HG02970 (cell line): ENCODE results near the gene LONRF2.
"Not testable (repeated sequence)": the region's sequence is repeated elsewhere in the genome, so short reads cannot be mapped to it uniquely, and the experiment has no call there.

ENCODE experiments used
- ATAC-seq: cut with Tn5 transposase; IDR thresholded peaks from one replicate; pipeline ENCODE4 v1.9.1; 2021; ENCODE audit warnings: mild to moderate bottlenecking, moderate library complexity, moderate number of reproducible peaks; ENCODE audit not compliant: unreplicated experiment, low FRiP score

The LONRF2 gene

GRCh38 chr2:100321866-100322820, at the start of gene LONRF2:
TSS of gene LONRF2 (minus strand) at chr2:100322501. CDS start at chr2:100322093, 408 bp downstream.
- ATAC-seq: no peak

GRCh38 chr2:100367163-100367562, 44.9 kb upstream of the LONRF2 start:
- ATAC-seq: no peak

GRCh38 chr2:100365434-100365833, 43.1 kb upstream of the LONRF2 start:
- ATAC-seq: no peak

GRCh38 chr2:100362269-100362668, 40.0 kb upstream of the LONRF2 start:
- not testable (repeated sequence) for ATAC-seq

GRCh38 chr2:100359576-100359975, 37.3 kb upstream of the LONRF2 start:
- no peak for ATAC-seq

- ATAC-seq: no peak
Observed at GRCh38 chr2:100358554-100358953, 36.3 kb upstream of the LONRF2 start.

GRCh38 chr2:100352521-100352920, 30.2 kb upstream of the LONRF2 start:
- no peak for ATAC-seq

GRCh38 chr2:100350661-100351185, 28.4 kb upstream of the LONRF2 start:
- ATAC-seq: no peak

- ATAC-seq: not testable (repeated sequence)
Observed at GRCh38 chr2:100345144-100345543, 22.8 kb upstream of the LONRF2 start.

GRCh38 chr2:100344433-100344832, 22.1 kb upstream of the LONRF2 start:
- ATAC-seq: no peak

- ATAC-seq: not testable (repeated sequence)
Observed at GRCh38 chr2:100342466-100342865, 20.2 kb upstream of the LONRF2 start.

GRCh38 chr2:100339823-100340222, 17.5 kb upstream of the LONRF2 start:
- no peak for ATAC-seq

GRCh38 chr2:100334929-100335328, 12.6 kb upstream of the LONRF2 start:
- no peak for ATAC-seq

- no peak for ATAC-seq
Observed at GRCh38 chr2:100327742-100328141, 5.4 kb upstream of the LONRF2 start.

GRCh38 chr2:100321179-100321865, 979 bp downstream of the LONRF2 start:
- ATAC-seq: no peak

- no peak for ATAC-seq
Observed at GRCh38 chr2:100320547-100321178, 1.6 kb downstream of the LONRF2 start.

- no peak for ATAC-seq
Observed at GRCh38 chr2:100317634-100318033, 4.7 kb downstream of the LONRF2 start.

- no peak for ATAC-seq
Observed at GRCh38 chr2:100309973-100310719, 12.2 kb downstream of the LONRF2 start.

- no peak for ATAC-seq
Observed at GRCh38 chr2:100309311-100309710, 13.0 kb downstream of the LONRF2 start.

- no peak for ATAC-seq
Observed at GRCh38 chr2:100303744-100304143, 18.6 kb downstream of the LONRF2 start.
